ENCODE results near the gene FAM9C.

DNA sequence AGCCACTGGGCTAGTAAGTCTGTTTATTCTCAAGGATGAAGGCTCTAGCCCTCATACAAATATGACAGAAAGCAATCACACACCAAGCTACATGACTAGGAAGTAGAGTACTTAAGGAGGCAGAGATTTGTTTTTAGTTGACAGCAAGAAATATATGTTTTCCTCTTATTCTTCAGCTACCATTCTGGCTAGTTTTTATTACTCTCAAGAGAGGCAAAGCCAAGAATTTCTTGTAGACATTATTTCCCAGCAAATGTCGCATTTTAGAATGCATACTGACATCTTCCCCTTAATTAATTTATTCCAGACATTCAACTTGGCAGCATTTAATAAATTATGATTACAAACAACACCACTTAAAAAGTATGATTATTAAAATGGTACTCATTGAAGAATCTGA, 23.4 kb upstream of the FAM9C start:
- TF ChIP-seq, protein P1, sequence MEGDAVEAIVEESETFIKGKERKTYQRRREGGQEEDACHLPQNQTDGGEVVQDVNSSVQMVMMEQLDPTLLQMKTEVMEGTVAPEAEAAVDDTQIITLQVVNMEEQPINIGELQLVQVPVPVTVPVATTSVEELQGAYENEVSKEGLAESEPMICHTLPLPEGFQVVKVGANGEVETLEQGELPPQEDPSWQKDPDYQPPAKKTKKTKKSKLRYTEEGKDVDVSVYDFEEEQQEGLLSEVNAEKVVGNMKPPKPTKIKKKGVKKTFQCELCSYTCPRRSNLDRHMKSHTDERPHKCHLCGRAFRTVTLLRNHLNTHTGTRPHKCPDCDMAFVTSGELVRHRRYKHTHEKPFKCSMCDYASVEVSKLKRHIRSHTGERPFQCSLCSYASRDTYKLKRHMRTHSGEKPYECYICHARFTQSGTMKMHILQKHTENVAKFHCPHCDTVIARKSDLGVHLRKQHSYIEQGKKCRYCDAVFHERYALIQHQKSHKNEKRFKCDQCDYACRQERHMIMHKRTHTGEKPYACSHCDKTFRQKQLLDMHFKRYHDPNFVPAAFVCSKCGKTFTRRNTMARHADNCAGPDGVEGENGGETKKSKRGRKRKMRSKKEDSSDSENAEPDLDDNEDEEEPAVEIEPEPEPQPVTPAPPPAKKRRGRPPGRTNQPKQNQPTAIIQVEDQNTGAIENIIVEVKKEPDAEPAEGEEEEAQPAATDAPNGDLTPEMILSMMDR (IDR thresholded peaks at IDR 0.05) = no peak
- TF ChIP-seq POLR2A (IDR thresholded peaks at IDR 0.05) = no peak
